GM21786 (cell line): Measurements from ENCODE around the gene DNALI1.
A peak's percentile ranks its signal among the peaks of the same experiment; 100 is the strongest.
"Not testable (repeated sequence)": the region's sequence is repeated elsewhere in the genome, so short reads cannot be mapped to it uniquely, and the experiment has no call there.

ENCODE experiments used
- ATAC-seq: cut with Tn5 transposase; IDR thresholded peaks from one replicate; pipeline ENCODE4 v1.9.1; 2021; ENCODE audit not compliant: unreplicated experiment

Gene DNALI1

GRCh38 chr1:37556712-37557196, at the start of gene DNALI1:
DNALI1 (plus strand) TSS chr1:37556940; CDS start chr1:37556995, 55 bp downstream.
- no peak for ATAC-seq

GRCh38 chr1:37509181-37509580, 47.6 kb upstream of the DNALI1 start:
- no peak for ATAC-seq

- no peak for ATAC-seq
These were observed 42.9 kb upstream of the DNALI1 start for GRCh38 chr1:37513795-37514349.

- peak; percentile 90 for ATAC-seq
These were observed 42.2 kb upstream of the DNALI1 start, which contains the start of gene MEAF6 for GRCh38 chr1:37514350-37515184. MEAF6 (minus strand) TSS chr1:37514766; CDS start chr1:37514746, 20 bp downstream.

GRCh38 chr1:37515185-37516034, 41.3 kb upstream of the DNALI1 start:
- no peak for ATAC-seq

GRCh38 chr1:37517569-37517968, 39.2 kb upstream of the DNALI1 start:
- ATAC-seq, result no peak

GRCh38 chr1:37518241-37518640, 38.5 kb upstream of the DNALI1 start:
- ATAC-seq, result not testable (repeated sequence)

- ATAC-seq, result not testable (repeated sequence)
These were observed 37.8 kb upstream of the DNALI1 start for GRCh38 chr1:37518929-37519328.

GRCh38 chr1:37519613-37520012, 37.1 kb upstream of the DNALI1 start:
- ATAC-seq, result no peak

- not testable (repeated sequence) for ATAC-seq
These were observed 26.9 kb upstream of the DNALI1 start for GRCh38 chr1:37529888-37530287.

- ATAC-seq, result not testable (repeated sequence)
These were observed 24.2 kb upstream of the DNALI1 start for GRCh38 chr1:37532418-37533156.

GRCh38 chr1:37533317-37534093, 23.2 kb upstream of the DNALI1 start:
- no peak for ATAC-seq

- ATAC-seq, result no peak
These were observed 19.4 kb upstream of the DNALI1 start for GRCh38 chr1:37537378-37537777.

GRCh38 chr1:37539154-37539553, 17.6 kb upstream of the DNALI1 start:
- ATAC-seq, result not testable (repeated sequence)

GRCh38 chr1:37540036-37540785, 16.5 kb upstream of the DNALI1 start:
- ATAC-seq, result no peak

- no peak for ATAC-seq
These were observed 12.2 kb upstream of the DNALI1 start for GRCh38 chr1:37544530-37544929.

GRCh38 chr1:37545019-37545418, 11.7 kb upstream of the DNALI1 start:
- ATAC-seq, result no peak

- no peak for ATAC-seq
These were observed 7.4 kb upstream of the DNALI1 start for GRCh38 chr1:37549341-37549740.

GRCh38 chr1:37553598-37553926, 3.2 kb upstream of the DNALI1 start:
- ATAC-seq, result no peak
